ENCODE results near the gene IPO8. TPM values are rescaled to one million over a fixed set of nuclear protein-coding genes. Genes with fewer than 3 reads are reported as not detected.

Gene IPO8
- total RNA-seq, 1 donor from 2014 or later: 36.4 TPM

GRCh38 chr12:30631740-30632139 is 63.9 kb downstream of the IPO8 start:
- DNase-seq (ENCODE audit: low spot score in 2 of 2, unreplicated experiment in 2 of 2): no peak
- no peaks in the 10 kb centered on the region for H3K27me3 Mint-ChIP-seq (ENCODE audit: low read depth)
- peaks cover 34% of the 10 kb centered on the region for H3K36me3 Mint-ChIP-seq
- TF ChIP-seq CTCF (IDR thresholded peaks at IDR 0.05; ENCODE audit: unreplicated experiment): no peak
- no peak overlapping the region for H3K4me3 Mint-ChIP-seq
- H3K27ac Mint-ChIP-seq: no peak overlapping the region
- no peaks in the 10 kb centered on the region for H3K4me1 Mint-ChIP-seq
- no peaks in the 10 kb centered on the region for H3K9me3 Mint-ChIP-seq

GRCh38 chr12:30630979-30631285 is 64.7 kb downstream of the IPO8 start:
- no peaks in the 10 kb centered on the region for H3K4me1 Mint-ChIP-seq
- H3K36me3 Mint-ChIP-seq: peaks cover 34% of the 10 kb centered on the region
- TF ChIP-seq CTCF (IDR thresholded peaks at IDR 0.05; ENCODE audit: unreplicated experiment): no peak
- H3K27ac Mint-ChIP-seq: no peak overlapping the region
- H3K4me3 Mint-ChIP-seq: no peak overlapping the region
- H3K9me3 Mint-ChIP-seq: no peaks in the 10 kb centered on the region
- no peaks in the 10 kb centered on the region for H3K27me3 Mint-ChIP-seq (ENCODE audit: low read depth)
- no peak for DNase-seq (ENCODE audit: low spot score in 2 of 2, unreplicated experiment in 2 of 2)

GRCh38 chr12:30630076-30630978 is 65.3 kb downstream of the IPO8 start:
- no peak for TF ChIP-seq CTCF (IDR thresholded peaks at IDR 0.05; ENCODE audit: unreplicated experiment)
- no peaks in the 10 kb centered on the region for H3K4me1 Mint-ChIP-seq
- H3K36me3 Mint-ChIP-seq: peaks cover 34% of the 10 kb centered on the region
- no peak overlapping the region for H3K4me3 Mint-ChIP-seq
- no peaks in the 10 kb centered on the region for H3K9me3 Mint-ChIP-seq
- no peak overlapping the region for H3K27ac Mint-ChIP-seq
- H3K27me3 Mint-ChIP-seq (ENCODE audit: low read depth): no peaks in the 10 kb centered on the region
- DNase-seq (ENCODE audit: low spot score in 2 of 2, unreplicated experiment in 2 of 2): no peak

GRCh38 chr12:30626847-30627246 is 68.8 kb downstream of the IPO8 start:
- no peak overlapping the region for H3K27ac Mint-ChIP-seq

GRCh38 chr12:30624009-30624408 is 71.7 kb downstream of the IPO8 start:
- TF ChIP-seq CTCF (IDR thresholded peaks at IDR 0.05; ENCODE audit: unreplicated experiment): no peak
- Mint-ChIP-seq H3K27ac (no peak overlapping the region), H3K9me3 (no peaks in the 10 kb centered on the region), H3K4me1 (no peaks in the 10 kb centered on the region), H3K36me3 (peaks cover 5% of the 10 kb centered on the region), H3K27me3 (ENCODE audit: low read depth) (no peaks in the 10 kb centered on the region), H3K4me3 (no peak overlapping the region)
- no peak for DNase-seq (ENCODE audit: low spot score in 2 of 2, unreplicated experiment in 2 of 2)

More at GRCh38 chr12:30626847-30627246, 68.8 kb downstream of the IPO8 start:
- Mint-ChIP-seq H3K4me1 (no peaks in the 10 kb centered on the region), H3K27me3 (ENCODE audit: low read depth) (no peaks in the 10 kb centered on the region), H3K4me3 (no peak overlapping the region), H3K36me3 (peaks cover 17% of the 10 kb centered on the region), H3K9me3 (no peaks in the 10 kb centered on the region)
- DNase-seq (ENCODE audit: low spot score in 2 of 2, unreplicated experiment in 2 of 2): no peak
- no peak for TF ChIP-seq CTCF (IDR thresholded peaks at IDR 0.05; ENCODE audit: unreplicated experiment)
